Measurements from ENCODE around the gene INCENP.

GRCh38 chr11:62144641-62145255 is 20.9 kb downstream of the INCENP start:
- TF ChIP-seq CTCF (IDR thresholded peaks at IDR 0.05; ENCODE audit: low read length) = no peak
- no peak for TF ChIP-seq EZH2 (IDR thresholded peaks at IDR 0.05; ENCODE audit: borderline replicate concordance, low read length)
